Sigmoid colon (tissue), 7 donors: ENCODE results near the gene PROSER3. TPM values are rescaled to one million over a fixed set of nuclear protein-coding genes. Genes with fewer than 3 reads are reported as not detected.
"Not testable (repeated sequence)": the region's sequence is repeated elsewhere in the genome, so short reads cannot be mapped to it uniquely, and the experiment has no call there.

ENCODE experiments used
- DNase-seq: peaks from one replicate; pipeline ENCODE4 v3.0.0-alpha.2; 2019
- H3K27ac ChIP-seq, 4 donors: fragments of 200-600 bp; sonication (generic); one replicate each; pipeline ENCODE4 v1.5.1; 2016 to 2019; ENCODE audit warnings: mild to moderate bottlenecking in 1 of 4
- H3K27me3 ChIP-seq, 3 donors: fragments of 200-600 bp; sonication (generic); one replicate each; pipeline ENCODE4 v1.5.1; 2019; ENCODE audit warnings: mild to moderate bottlenecking in 1 of 3
- H3K36me3 ChIP-seq, 4 donors: fragments of 200-600 bp; sonication (generic); one replicate each; pipeline ENCODE4 v1.5.1; 2016 to 2019
- H3K4me1 ChIP-seq, 4 donors: fragments of 200-600 bp; sonication (generic); one replicate each; pipeline ENCODE4 v1.5.1; 2017 to 2019
- H3K4me3 ChIP-seq, 4 donors: fragments of 200-600 bp; sonication (generic); one replicate each; pipeline ENCODE4 v1.5.1; 2017 to 2019; ENCODE audit warnings: mild to moderate bottlenecking in 2 of 4, moderate library complexity in 1 of 4
- H3K9me3 ChIP-seq, 4 donors: fragments of 200-600 bp in 3 of 4; sonication (generic) in 3 of 4; one replicate each; pipeline versions ENCODE4 v1.5.1 to v1.6.1; 2013 to 2019
- CTCF ChIP-seq, 4 experiments: fragments of 450-650 bp in 3 of 4; fragments of 200-600 bp in 1 of 4; IDR thresholded peaks; one replicate each; pipeline ENCODE4 v1.5.1; 2016 to 2019; ENCODE audit warnings: antibody characterized with exemption in 4 of 4, mild to moderate bottlenecking in 3 of 4, moderate library complexity in 2 of 4
- EP300 ChIP-seq, 4 donors: sonication (generic); formaldehyde crosslinking; IDR thresholded peaks; one replicate each; pipeline ENCODE4 v1.6.1; 2017; ENCODE audit warnings: antibody characterized with exemption in 4 of 4
- POLR2A ChIP-seq, 2 donors: fragments of 450-650 bp; IDR thresholded peaks; one replicate each; pipeline ENCODE4 v1.6.1; 2016; ENCODE audit warnings: antibody characterized with exemption in 2 of 2, mild to moderate bottlenecking in 2 of 2, moderate library complexity in 2 of 2
- POLR2AphosphoS5 ChIP-seq, 4 donors: sonication (generic); formaldehyde crosslinking; IDR thresholded peaks; one replicate each; pipeline ENCODE4 v1.6.1; 2017; ENCODE audit warnings: antibody characterized with exemption in 4 of 4
- WGBS, 2 donors: extraction: QIAGEN DNeasy Blood & Tissue Kit; methylation state at CpG; one replicate each; pipeline ENCODE4 v1.1.7; 2013; 5-methylcytosine and 5-hydroxymethylcytosine counted together
- intact Hi-C: fragments of 100-400 bp; cut with DNase I; formaldehyde crosslinking; loops from one replicate; pipeline ENCODE4 v1.15.1; 2023
- polyA plus RNA-seq, 3 donors: library from polyadenylated mRNA; stranded (reverse); fragments of 200-250 nt; gene quantifications; one replicate each; pipeline ENCODE4 v1.2.3, GENCODE V29; 2013
- total RNA-seq, 4 donors: library from RNA; depleted of rRNA; stranded (reverse); fragments of >200 nt; gene quantifications; one replicate each; pipeline ENCODE4 v1.1.0, GENCODE V29; 2016
- donor health status: healthy with polysubstance abuse.
- donor health status: Bipolar disorder and iron deficiency.
- donor health status: healthy.

PROSER3 gene
- total and polyA plus RNA-seq, 7 donors = 2.4 to 16.5 (median 5.0) TPM

GRCh38 chr19:35721374-35721773 is 36.6 kb upstream of the PROSER3 start:
- Histone ChIP-seq H3K36me3 (peaks cover 41 to 69% (median 48%) of the 10 kb centered on the region in 4 donors), H3K9me3 (no peaks in the 10 kb centered on the region), H3K27me3 (no peaks in the 10 kb centered on the region), H3K4me1 (peaks cover 0 to 23% (median 16%) of the 10 kb centered on the region in 4 donors), H3K27ac (no peak overlapping the region), H3K4me3 (no peak overlapping the region)
- WGBS, 2 donors = 95 to 96% methylated on average over 16 of the region's 16 CpGs
- DNase-seq = no peak
- TF ChIP-seq POLR2A (IDR thresholded peaks at IDR 0.05) = no peak
- no peak for TF ChIP-seq EP300 (IDR thresholded peaks at IDR 0.05)
- no peak for TF ChIP-seq CTCF (IDR thresholded peaks at IDR 0.05)
- TF ChIP-seq POLR2AphosphoS5 (IDR thresholded peaks at IDR 0.05) = no peak
- intact Hi-C loops = no loop called here

DNA sequence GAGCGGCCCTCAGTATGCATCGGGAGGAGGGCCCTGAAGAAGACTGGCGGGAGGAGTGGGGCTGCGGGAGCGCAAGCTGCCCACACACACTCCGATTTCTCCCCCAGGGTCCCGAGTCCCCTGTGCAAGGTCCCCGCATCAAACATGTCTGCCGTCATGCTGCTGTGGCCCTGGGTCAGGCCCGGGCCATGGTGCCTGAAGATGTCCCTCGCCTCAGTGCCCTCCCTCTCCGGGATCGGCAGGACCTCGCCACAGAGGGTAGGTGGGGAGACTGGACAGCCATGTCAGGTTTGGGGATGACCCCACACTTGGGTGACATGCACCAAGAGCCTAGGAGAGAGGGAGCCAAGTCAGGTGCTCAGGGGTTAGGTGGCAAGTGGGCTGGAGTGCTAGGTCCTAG is 35.5 kb upstream of the PROSER3 start:
- Histone ChIP-seq H3K9me3 (no peaks in the 10 kb centered on the region), H3K36me3 (peaks cover 50 to 80% (median 58%) of the 10 kb centered on the region in 4 donors), H3K4me1 (peaks cover 0 to 19% (median 15%) of the 10 kb centered on the region in 4 donors), H3K27me3 (no peaks in the 10 kb centered on the region), H3K27ac (no peak overlapping the region), H3K4me3 (no peak overlapping the region)
- TF ChIP-seq CTCF (IDR thresholded peaks at IDR 0.05) = no peak
- no peak for TF ChIP-seq POLR2A (IDR thresholded peaks at IDR 0.05)
- TF ChIP-seq POLR2AphosphoS5 (IDR thresholded peaks at IDR 0.05) = no peak
- TF ChIP-seq EP300 (IDR thresholded peaks at IDR 0.05) = no peak
- intact Hi-C loops = no loop called here
- DNase-seq = no peak
- WGBS, 2 donors = 95 to 96% methylated on average over 14 of the region's 14 CpGs

- 95 to 96% methylated on average over 16 of the region's 16 CpGs for WGBS, 2 donors
- TF ChIP-seq CTCF (IDR thresholded peaks at IDR 0.05) (no peak), POLR2A (IDR thresholded peaks at IDR 0.05) (no peak), POLR2AphosphoS5 (IDR thresholded peaks at IDR 0.05) (no peak), EP300 (IDR thresholded peaks at IDR 0.05) (no peak)
- H3K4me3 ChIP-seq = no peak overlapping the region
- no peaks in the 10 kb centered on the region for H3K27me3 ChIP-seq
- intact Hi-C loops = no loop called here
- H3K4me1 ChIP-seq = peaks cover 0 to 19% (median 15%) of the 10 kb centered on the region in 4 donors
- peaks cover 54 to 85% (median 62%) of the 10 kb centered on the region in 4 donors for H3K36me3 ChIP-seq
- no peaks in the 10 kb centered on the region for H3K9me3 ChIP-seq
- no peak overlapping the region for H3K27ac ChIP-seq
- no peak for DNase-seq
These were observed 35.1 kb upstream of the PROSER3 start for GRCh38 chr19:35722897-35723296.

GRCh38 chr19:35723671-35724070 is 34.3 kb upstream of the PROSER3 start:
- H3K9me3 ChIP-seq = no peaks in the 10 kb centered on the region
- WGBS, 2 donors = 96 to 97% methylated on average over 24 of the region's 24 CpGs
- intact Hi-C loops = no loop called here

GRCh38 chr19:35724132-35724531 is 33.8 kb upstream of the PROSER3 start:
- H3K27ac ChIP-seq, H3K4me3 ChIP-seq, H3K4me1 ChIP-seq, DNase-seq, intact Hi-C loops, H3K27me3 ChIP-seq, H3K9me3 ChIP-seq: not testable (repeated sequence)
- 96% methylated on average over 7 of the region's 7 CpGs for WGBS, 2 donors
- H3K36me3 ChIP-seq = peaks cover 57 to 97% (median 74%) of the 10 kb centered on the region in 4 donors

More at GRCh38 chr19:35723671-35724070, 34.3 kb upstream of the PROSER3 start:
- H3K36me3 ChIP-seq = peaks cover 57 to 92% (median 70%) of the 10 kb centered on the region in 4 donors
- H3K4me3 ChIP-seq = no peak overlapping the region
- TF ChIP-seq POLR2A (IDR thresholded peaks at IDR 0.05) (no peak), EP300 (IDR thresholded peaks at IDR 0.05) (no peak)
- DNase-seq = no peak
- no peaks in the 10 kb centered on the region for H3K27me3 ChIP-seq
- no peak overlapping the region for H3K27ac ChIP-seq
- peaks cover 0 to 15% (median 13%) of the 10 kb centered on the region in 4 donors for H3K4me1 ChIP-seq

GRCh38 chr19:35724560-35724959 is 33.4 kb upstream of the PROSER3 start:
- peaks cover 0 to 6% (median 4%) of the 10 kb centered on the region in 4 donors for H3K4me1 ChIP-seq
- no peaks in the 10 kb centered on the region for H3K9me3 ChIP-seq
- TF ChIP-seq EP300 (IDR thresholded peaks at IDR 0.05) = no peak
- no peak for TF ChIP-seq POLR2AphosphoS5 (IDR thresholded peaks at IDR 0.05)
- no peak for TF ChIP-seq CTCF (IDR thresholded peaks at IDR 0.05)
- TF ChIP-seq POLR2A (IDR thresholded peaks at IDR 0.05) = no peak
- no peak overlapping the region for H3K4me3 ChIP-seq
- H3K27me3 ChIP-seq = no peaks in the 10 kb centered on the region
- no peak overlapping the region for H3K27ac ChIP-seq
- intact Hi-C loops = no loop called here
- no peak for DNase-seq
- peaks cover 61 to 100% (median 79%) of the 10 kb centered on the region in 4 donors for H3K36me3 ChIP-seq
- 97 to 99% methylated on average over 12 of the region's 12 CpGs for WGBS, 2 donors
